Measurements from ENCODE around the gene AHNAK2.
"Not testable (repeated sequence)": the region's sequence is repeated elsewhere in the genome, so short reads cannot be mapped to it uniquely, and the experiment has no call there.

Gene AHNAK2

DNA sequence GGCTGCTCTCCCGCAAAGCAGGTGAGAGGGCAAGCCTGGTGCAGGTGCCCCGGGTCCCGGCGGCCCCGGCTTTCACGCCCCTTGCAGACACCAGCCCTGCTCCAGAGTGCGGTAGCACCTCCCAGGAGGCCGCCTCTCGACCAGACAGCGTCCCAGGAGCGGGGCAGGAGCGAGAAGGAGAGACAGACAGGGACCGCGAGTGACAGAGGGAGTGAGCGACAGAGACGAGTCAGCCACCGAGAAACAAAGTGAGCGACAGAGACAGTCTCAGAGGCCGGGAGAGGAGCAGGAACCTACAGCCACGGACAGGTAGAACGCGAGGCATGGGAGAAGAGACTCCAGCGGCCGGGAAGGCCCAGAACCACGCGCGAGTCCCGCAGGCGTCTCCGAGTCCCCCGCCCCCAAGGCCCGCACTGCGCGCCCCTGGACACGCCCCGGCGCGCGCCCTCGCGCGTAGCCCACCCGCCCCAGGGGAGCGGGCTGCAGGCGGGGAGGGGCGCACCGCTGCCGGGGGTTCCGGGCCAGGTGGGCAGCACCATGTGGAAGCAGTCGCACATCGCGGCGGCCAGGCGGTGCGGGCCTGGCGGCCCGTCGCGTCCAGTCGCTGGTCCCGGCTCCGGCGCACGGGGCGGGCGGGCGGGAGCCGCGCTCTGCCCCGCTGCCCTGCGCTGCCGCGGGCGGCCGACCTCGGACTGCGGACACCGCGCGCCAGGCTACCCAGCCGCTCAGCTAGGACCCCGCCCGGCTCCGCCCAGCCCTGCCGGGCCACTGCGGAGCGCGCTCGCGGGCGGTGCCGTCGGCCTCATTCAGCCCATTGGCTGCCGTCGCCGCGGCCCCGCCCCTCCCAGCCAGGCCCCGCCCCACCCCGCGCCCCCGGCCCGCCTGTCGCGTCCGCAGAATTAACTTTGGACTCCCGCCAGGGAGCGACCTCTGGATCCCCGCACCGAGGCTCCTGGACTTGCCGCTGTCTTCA, at the start of gene AHNAK2:
Gene AHNAK2 (minus strand): TSS at position 694 of the 973 bp plus-strand sequence. CDS start 137 bp downstream, at position 557.
- peak in 2 of 3 experiments; percentile 30 to 62 for DNase-seq (ENCODE audit: low read depth in 3 of 3)

DNA sequence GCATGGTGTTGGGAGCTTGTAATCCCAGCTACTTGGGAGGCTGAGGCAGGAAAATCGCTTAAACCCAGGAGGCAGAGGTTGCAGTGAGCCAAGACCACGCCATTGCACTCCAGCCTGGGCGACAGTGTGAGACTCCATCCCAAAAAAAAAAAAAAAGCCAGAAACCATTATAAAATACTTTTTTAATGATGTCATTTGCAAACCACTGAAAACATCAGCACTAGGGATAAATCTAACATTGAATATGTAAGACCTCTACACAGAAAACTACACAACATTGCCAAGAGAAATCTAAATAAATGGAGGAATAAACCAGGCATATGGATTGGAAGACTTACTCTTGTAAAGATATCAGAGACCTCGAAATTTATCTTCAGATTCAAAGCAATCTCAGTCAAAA, 49.5 kb upstream of the AHNAK2 start:
- DNase-seq (ENCODE audit: low read depth in 3 of 3): not testable (repeated sequence)

DNA sequence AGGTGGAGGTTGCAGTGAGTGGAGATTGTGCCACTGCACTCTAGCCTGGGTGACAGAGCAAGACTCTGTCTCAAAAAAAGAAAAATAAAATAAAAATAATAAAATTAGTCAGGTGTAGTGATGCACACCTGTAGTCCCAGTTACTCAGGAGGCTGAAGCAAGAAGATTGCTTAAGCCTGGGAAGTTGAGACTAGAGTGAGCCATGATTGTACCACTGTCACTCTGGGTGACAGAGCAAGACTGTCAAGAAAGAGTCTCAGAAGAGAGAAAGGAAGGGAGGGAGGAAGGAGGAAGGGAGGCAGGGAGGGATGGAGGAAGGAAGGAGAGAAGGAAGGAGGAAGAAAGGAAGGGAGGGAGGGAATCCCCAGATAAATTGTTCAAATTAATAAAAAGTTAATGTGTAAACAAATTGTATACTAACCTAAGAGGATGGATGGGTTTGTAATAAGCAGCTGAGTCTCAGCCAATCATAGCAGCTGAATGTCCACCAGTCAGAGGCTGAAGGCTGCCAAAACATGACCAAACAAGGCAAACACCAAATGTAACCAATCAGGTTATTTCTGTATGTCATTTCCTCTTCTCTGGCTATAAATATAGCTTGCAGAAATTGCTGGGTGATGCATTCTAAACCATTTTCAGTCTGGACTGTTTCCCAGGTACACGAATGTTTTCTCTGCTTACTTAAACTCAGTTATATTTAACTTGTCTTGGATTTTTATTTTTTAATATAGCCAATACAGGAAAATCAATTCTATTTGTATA, 48.8 kb upstream of the AHNAK2 start:
- DNase-seq (ENCODE audit: low read depth in 3 of 3): no peak

- no peak for DNase-seq (ENCODE audit: low read depth in 3 of 3)
These were observed 48.0 kb upstream of the AHNAK2 start for GRCh38 chr14:105026033-105026785.

DNA sequence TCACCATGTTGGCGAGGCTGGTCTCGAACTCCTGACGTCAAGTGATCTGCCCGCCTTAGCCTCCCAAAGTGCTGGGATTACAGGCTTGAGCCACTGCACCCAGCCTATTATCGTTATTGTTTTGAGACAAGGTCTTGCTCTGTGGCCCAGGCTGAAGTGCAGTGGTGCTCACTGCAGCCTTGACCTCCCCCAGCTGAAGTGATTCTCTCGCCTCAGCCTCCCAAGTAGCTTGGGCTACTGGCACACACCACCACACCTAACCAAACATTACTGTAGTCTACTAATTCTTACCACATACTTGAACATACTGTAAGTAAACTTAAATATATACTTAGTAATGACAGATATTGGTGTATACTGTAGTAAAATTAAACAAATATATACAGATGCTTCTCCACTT, 47.3 kb upstream of the AHNAK2 start:
- DNase-seq (ENCODE audit: low read depth in 3 of 3): no peak

DNA sequence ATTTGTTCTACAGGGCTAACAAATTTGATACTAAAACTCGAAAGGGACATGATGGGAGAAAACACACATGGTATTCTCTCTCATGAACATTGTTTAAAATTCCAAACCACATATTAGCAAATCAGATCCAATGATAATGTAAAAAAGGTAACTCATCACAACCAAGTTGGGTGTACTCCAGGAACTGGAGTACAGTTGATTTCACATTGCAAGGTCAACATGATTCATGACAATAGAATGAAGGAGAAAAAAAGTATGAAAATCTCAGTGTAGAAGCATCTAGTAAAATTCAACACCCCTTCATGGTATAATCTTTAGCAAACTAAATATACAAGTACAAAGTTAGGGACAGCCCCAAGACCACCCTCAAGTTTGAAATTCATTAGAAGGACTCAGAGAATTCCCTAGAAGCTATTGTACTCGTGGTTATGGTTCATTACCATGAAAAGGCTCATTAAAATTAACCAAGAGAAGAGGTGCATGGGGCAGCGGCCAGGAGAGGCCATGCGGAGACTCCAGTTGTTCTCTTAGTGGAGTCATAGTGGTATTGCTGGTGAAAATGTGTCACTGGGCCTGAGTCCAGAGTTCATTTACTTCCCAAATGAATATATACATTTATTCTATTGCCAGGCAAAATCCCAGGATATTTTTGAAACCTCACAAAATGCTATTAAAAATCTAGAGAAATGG, 45.8 kb upstream of the AHNAK2 start:
- DNase-seq (ENCODE audit: low read depth in 3 of 3): no peak

DNA sequence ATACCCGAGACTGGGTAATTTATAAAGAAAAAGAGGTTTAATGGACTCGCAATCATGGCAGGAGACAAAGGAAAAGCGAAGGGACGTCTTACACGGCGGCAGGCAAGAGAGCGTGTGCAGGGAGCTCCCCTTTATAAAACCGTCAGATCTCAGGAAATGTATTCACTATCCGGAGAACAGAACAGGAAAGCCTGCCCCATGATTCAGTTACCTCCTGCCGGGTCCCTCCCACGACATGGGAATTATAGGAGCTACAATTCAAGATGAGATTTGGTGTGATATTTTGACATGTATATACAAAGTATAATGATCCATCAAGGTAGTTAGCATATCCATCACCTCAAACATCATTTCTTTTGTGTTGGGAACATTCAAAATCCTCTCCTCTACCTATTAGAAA, 45.0 kb upstream of the AHNAK2 start:
- DNase-seq (ENCODE audit: low read depth in 3 of 3): no peak

GRCh38 chr14:105022276-105022670, 44.1 kb upstream of the AHNAK2 start:
- no peak for DNase-seq (ENCODE audit: low read depth in 3 of 3)

DNA sequence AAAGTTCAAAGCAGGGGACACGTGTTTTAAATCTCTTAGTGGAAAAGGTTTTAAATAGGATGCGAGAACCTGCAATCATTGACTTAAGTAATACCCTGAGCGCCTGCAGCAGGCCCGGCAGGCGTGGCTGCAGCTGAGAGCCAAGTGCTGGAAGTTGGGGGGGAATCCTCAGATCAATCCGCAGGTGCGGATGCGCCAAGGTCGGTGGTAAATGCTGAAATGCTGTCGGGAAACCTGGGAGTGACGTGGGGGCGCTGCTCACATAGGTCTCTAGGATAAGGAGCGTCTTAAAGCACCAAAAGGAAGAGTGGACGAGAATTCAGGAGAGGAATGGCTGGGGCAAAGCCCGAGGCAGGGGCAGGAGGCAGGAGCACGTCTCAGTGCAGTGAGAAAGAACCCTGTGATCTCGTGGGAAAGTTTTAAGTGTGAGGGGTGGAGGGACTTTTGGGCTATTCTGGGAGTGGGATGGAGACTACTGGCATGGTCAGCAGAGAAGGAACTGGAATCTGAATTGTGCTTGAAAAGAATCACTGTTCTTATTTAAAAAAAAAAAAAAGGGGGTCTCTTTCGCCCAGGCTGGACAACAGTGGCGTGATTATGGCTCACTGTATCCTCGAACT, 43.6 kb upstream of the AHNAK2 start:
- DNase-seq (ENCODE audit: low read depth in 3 of 3): peak in 2 of 3 experiments; percentile 20 to 48

GRCh38 chr14:105020815-105021655, 42.9 kb upstream of the AHNAK2 start, which contains the start of gene CDCA4:
Gene CDCA4 (minus strand): TSS chr14:105021083. CDS start chr14:105011929, 9,154 bp downstream.
- DNase-seq (ENCODE audit: low read depth in 3 of 3): peak; percentile 94 to 97 (median 97)

DNA sequence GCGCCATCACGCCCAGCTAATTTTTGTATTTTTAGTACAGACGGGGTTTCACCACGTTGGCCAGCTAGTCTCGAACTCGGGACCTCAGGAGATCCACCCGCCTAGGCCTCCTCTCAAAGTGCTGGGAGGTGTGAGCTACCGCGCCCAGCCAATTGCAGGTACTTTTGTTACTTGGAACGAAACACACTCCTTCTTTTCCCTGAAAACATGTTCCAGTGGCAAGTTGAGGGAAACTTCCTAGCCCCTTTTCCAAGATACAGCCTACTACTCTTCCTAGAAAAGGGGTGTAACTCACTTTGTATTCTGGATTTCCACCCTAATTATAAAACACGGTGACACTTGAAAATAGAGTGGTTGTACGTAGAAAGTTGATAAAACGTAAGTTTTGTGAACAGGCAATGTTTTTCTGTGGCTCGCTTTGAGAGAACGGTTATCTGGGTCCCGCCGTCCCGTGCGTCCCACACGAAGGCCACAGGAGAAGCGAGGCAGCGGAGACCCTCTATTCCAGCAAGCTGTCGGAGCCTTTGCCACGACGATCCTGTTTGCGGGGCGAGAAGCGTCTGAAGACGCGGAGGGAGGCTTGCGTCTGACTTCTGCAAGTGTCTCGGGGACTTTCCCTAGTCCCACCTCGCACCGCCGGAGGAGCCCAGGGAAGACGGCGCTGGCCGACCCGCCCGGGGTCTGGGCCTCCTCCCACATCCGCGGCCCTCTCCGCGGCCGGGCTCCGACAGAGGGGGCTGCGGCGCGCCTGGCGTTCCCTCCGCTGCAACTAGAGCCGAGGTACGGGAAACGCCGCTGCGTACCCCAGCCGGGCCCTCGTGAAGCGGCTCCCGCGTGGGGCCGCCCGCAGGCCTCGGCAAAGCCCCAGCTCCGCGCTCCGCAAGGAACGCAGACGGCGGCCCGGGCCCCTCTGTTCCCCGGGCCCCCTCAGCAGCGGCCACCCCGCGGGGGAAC, 42.0 kb upstream of the AHNAK2 start:
- DNase-seq (ENCODE audit: low read depth in 3 of 3): peak; percentile 30 to 57 (median 31)

DNA sequence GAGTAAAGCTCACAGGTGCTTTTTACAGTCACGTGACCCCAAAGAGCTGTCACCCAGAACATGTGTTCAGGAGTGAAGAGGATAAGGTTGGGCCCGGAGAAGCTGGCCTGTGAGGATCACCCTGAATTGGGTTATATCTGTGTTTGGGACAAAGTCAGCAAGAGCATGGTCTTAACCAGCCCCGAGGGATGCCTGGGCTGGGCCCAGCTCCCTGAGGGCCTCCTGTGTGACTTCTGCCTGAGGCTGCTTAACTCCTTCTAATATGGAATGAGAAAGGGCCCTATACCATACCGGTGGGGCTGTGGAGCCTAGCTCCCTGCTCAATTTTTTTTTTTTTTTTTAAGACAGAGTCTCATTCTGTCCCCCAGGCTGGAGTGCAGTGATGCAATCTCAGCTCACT, 40.2 kb upstream of the AHNAK2 start:
- DNase-seq (ENCODE audit: low read depth in 3 of 3): no peak

DNA sequence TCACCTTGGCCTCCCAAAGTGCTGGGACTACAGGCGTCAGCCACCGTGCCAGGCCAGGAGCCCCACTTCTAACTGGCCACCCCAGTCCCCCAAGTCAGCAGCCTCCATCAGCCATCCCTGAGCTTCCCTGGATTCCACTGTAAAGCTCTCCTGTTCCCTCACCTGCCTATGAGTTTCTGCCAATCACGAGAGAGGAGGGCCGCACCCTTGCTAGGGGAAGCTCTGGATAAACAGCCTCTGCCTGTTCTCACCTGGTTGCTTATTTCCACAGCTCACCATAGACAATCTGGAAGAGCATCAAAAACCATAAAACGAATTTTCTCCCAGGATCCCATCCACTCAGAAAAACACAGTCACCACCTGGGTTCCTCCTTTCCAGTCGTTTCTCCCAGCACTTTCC, 37.7 kb upstream of the AHNAK2 start:
- no peak for DNase-seq (ENCODE audit: low read depth in 3 of 3)

- no peak for DNase-seq (ENCODE audit: low read depth in 3 of 3)
These were observed 37.1 kb upstream of the AHNAK2 start for GRCh38 chr14:105015242-105015641.

DNA sequence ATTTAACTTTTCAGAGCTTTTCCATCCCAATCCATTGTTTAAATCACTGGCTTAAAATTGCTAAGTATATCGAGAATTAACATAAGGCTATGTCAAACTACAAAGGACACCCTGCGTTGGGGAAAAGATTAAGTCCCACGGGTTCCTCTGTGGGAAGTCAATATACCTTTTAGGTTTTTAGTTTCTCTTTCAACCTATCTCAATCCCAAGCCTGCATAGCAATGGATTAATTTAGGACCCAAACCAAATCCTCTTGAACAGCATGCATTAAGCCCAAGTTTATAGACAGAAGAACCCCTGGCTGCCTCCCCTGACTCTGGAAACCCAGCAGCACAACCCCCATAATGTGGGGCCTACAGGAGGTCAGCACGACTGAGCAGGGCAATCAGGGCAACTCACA, 36.5 kb upstream of the AHNAK2 start:
- DNase-seq (ENCODE audit: low read depth in 3 of 3): no peak

DNA sequence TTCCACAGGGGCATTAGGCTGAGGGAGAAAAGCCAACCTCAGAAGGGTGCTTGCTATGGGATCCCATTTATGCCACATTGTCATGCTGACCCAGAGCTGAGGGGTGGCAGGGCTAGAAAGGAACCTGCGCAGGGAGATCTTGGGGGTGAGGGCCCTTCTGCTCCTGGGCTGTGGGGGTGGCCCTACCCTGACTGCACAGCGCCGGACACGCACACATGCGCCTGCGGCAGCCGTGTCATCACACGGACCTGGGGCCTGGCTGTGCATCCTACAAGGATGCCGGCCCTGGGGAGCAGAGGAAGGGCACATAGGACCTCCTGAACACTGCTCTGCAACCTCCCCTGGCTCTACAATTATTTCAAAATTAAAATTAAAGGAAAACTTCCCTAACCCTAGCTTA, 35.9 kb upstream of the AHNAK2 start:
- no peak for DNase-seq (ENCODE audit: low read depth in 3 of 3)

GRCh38 chr14:105013150-105013785, 35.1 kb upstream of the AHNAK2 start:
- no peak for DNase-seq (ENCODE audit: low read depth in 3 of 3)

All from stimulated activated CD4-positive, alpha-beta T cell treated with anti-CD3 and anti-CD28 coated beads, TNF-alpha, amount 100 ng/mL, for 24 hours (primary cell).